Measurements from ENCODE around the gene EDIL3.

DNA sequence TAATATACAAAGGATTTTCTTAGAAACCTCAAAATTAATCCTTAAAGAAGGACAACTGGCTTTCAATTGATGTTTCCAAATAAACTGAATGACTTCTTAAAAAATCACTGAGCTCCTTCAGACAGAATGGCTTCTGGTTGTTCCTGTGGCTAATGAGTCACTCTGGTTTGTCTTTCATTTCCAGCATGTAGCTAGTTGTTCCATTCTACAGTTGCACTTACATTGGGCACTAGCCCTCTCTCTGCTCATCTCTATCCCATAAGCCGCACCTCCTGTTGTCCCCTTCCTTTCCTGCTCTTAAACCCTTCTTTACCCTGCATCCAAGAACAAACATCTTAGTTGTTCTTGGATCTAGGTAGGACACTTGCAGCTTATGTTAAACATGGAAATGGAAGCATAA is 428.8 kb downstream of the EDIL3 start:
- TF ChIP-seq, protein P1, sequence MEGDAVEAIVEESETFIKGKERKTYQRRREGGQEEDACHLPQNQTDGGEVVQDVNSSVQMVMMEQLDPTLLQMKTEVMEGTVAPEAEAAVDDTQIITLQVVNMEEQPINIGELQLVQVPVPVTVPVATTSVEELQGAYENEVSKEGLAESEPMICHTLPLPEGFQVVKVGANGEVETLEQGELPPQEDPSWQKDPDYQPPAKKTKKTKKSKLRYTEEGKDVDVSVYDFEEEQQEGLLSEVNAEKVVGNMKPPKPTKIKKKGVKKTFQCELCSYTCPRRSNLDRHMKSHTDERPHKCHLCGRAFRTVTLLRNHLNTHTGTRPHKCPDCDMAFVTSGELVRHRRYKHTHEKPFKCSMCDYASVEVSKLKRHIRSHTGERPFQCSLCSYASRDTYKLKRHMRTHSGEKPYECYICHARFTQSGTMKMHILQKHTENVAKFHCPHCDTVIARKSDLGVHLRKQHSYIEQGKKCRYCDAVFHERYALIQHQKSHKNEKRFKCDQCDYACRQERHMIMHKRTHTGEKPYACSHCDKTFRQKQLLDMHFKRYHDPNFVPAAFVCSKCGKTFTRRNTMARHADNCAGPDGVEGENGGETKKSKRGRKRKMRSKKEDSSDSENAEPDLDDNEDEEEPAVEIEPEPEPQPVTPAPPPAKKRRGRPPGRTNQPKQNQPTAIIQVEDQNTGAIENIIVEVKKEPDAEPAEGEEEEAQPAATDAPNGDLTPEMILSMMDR (conservative IDR thresholded peaks at IDR 0.05), result no peak
- TF ChIP-seq EZH2 (IDR thresholded peaks at IDR 0.05; ENCODE audit: low read depth), result no peak
